Muscle layer of colon (tissue), 2 donors: ENCODE results near the gene HPS1.
"Not testable (repeated sequence)": the region's sequence is repeated elsewhere in the genome, so short reads cannot be mapped to it uniquely, and the experiment has no call there.

Source experiments
- H3K27ac ChIP-seq: one replicate; pipeline ENCODE4 v1.7.0; 2013; ENCODE audit warnings: low read depth, mild to moderate bottlenecking, low read length, moderate library complexity
- H3K27me3 ChIP-seq, 2 donors: one replicate each; pipeline ENCODE4 v1.7.0; 2013; ENCODE audit warnings: low read length in 2 of 2, mild to moderate bottlenecking in 2 of 2; ENCODE audit not compliant: insufficient read depth in 2 of 2, control insufficient read depth in 1 of 2
- H3K36me3 ChIP-seq: one replicate; pipeline ENCODE4 v1.7.0; 2013; ENCODE audit warnings: mild to moderate bottlenecking, low read length; ENCODE audit not compliant: insufficient read depth
- H3K4me1 ChIP-seq: one replicate; pipeline ENCODE4 v1.7.0; 2013; ENCODE audit warnings: mild to moderate bottlenecking, low read length; ENCODE audit not compliant: insufficient read depth
- H3K4me3 ChIP-seq, 2 donors: one replicate each; pipeline ENCODE4 v1.7.0; 2013; ENCODE audit warnings: low read length in 2 of 2, low read depth in 1 of 2, mild to moderate bottlenecking in 1 of 2, moderate library complexity in 1 of 2
- H3K9ac ChIP-seq: one replicate; pipeline ENCODE4 v1.7.0; 2013; ENCODE audit warnings: low read length
- H3K9me3 ChIP-seq: one replicate; pipeline ENCODE4 v1.7.0; 2013; ENCODE audit warnings: mild to moderate bottlenecking, low read length
- donor health status: abdominal sarcoma.
- donor health status: Adenocarcinoma of cecum.

The HPS1 gene

DNA sequence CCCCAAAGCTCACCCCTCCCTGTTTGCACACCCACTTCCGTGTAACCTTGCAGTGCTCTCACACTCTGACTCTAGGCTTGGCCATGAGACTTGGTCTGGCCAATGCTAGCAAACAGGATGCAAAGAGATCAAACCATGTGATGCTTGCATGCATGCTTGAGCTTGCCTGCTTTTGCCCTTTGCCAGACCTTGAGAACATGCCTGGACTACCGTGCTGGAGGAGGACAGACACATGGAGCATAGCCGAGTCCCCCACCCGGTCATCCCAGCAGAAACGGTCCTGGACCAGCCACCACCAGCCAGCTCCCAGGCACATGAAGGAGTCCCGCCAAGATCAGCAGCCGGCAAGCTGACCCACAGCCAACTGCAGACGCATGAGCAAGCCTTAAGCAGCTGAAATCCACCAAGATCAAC, 55.1 kb downstream of the HPS1 start:
- Histone ChIP-seq H3K27me3 (no peaks in the 10 kb centered on the region), H3K4me1 (no peaks in the 10 kb centered on the region), H3K4me3 (no peak overlapping the region), H3K36me3 (peaks cover 29% of the 10 kb centered on the region), H3K27ac (no peak overlapping the region), H3K9me3 (no peaks in the 10 kb centered on the region), H3K9ac (no peak overlapping the region)

DNA sequence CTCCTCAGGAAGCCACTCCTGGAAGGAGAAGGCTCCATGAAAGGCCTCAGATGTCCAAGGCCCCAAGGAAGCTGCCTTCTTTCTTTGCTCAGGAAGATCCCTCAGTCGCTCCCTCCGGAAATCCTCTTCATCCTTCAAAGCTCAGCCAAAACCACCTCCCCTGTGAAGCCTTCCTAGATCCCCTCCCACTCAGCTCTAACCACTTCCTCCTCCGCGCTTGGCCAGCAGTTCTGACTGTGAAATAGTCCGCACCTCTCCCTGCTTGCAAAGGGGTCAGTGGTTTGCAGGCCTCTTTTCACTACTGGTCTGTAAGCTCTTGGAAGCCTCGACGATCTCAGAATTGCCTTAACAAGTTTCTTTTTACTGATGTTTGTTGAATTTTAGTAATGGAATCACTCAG, 55.7 kb downstream of the HPS1 start:
- peaks cover 26% of the 10 kb centered on the region for H3K36me3 ChIP-seq
- no peak overlapping the region for H3K4me3 ChIP-seq
- H3K9ac ChIP-seq, result no peak overlapping the region
- no peaks in the 10 kb centered on the region for H3K4me1 ChIP-seq
- no peaks in the 10 kb centered on the region for H3K27me3 ChIP-seq
- H3K27ac ChIP-seq, result no peak overlapping the region
- H3K9me3 ChIP-seq, result no peaks in the 10 kb centered on the region

DNA sequence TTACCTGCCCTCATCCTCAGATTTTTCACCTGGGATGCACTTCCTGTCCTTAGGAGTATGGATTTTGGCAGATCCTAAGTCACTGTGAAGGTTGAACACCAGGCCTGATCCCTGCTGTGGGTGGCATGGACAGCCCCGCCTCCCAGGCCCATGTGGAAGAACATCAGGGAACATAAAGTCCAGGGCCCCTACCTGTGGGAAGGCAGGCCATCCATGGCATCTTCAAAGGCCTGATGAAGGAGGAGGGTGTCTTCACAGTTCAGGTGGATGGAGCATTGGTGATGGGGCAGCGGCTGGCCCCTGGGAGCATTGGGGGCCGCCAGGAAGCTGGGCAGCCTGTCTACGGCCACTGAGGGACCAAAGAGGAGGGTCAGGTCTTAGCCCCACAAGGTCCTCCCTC, 56.3 kb downstream of the HPS1 start:
- Histone ChIP-seq H3K4me3 (no peak overlapping the region), H3K27me3 (no peaks in the 10 kb centered on the region), H3K4me1 (no peaks in the 10 kb centered on the region), H3K27ac (no peak overlapping the region), H3K9ac (no peak overlapping the region), H3K9me3 (no peaks in the 10 kb centered on the region), H3K36me3 (peaks cover 20% of the 10 kb centered on the region)

GRCh38 chr10:98389398-98389797, 57.3 kb downstream of the HPS1 start:
- Histone ChIP-seq H3K27ac (no peak overlapping the region), H3K4me3 (no peak overlapping the region), H3K36me3 (peaks cover 10% of the 10 kb centered on the region), H3K4me1 (no peaks in the 10 kb centered on the region), H3K9ac (no peak overlapping the region), H3K9me3 (no peaks in the 10 kb centered on the region), H3K27me3 (no peaks in the 10 kb centered on the region)

DNA sequence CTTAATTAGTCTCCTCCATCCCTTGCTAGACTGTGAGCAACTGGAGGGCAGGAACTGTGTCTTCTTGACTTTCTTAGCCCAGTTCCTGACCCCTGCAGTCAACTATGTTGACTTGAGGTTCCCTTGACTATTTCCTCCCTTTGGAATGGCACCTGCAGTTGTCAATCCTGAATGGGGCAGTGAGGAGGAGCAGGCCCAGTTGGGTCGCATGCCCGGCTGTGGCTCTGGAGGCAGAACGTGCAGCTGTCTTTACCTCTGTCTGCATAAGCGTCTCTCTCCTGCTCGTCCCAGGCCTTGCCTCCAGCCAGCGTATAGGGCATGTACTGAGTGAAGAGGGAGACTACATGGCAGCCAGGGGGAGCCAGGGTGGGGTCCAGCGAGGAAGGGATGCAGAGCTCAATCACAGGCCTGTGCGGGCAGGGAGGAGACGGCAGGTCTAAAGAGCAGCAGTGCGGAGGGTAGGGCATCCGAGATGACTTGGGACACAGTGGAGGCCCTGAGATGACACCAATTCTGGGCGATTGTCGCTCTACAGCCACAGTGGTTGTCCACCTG, 58.6 kb downstream of the HPS1 start:
- H3K4me3 ChIP-seq, result no peak overlapping the region
- H3K9me3 ChIP-seq, result no peaks in the 10 kb centered on the region
- H3K36me3 ChIP-seq, result peaks cover 10% of the 10 kb centered on the region
- no peaks in the 10 kb centered on the region for H3K27me3 ChIP-seq
- no peaks in the 10 kb centered on the region for H3K4me1 ChIP-seq
- no peak overlapping the region for H3K9ac ChIP-seq
- H3K27ac ChIP-seq, result no peak overlapping the region

GRCh38 chr10:98384531-98385133, 62.1 kb downstream of the HPS1 start:
- H3K27ac ChIP-seq, result no peak overlapping the region

DNA sequence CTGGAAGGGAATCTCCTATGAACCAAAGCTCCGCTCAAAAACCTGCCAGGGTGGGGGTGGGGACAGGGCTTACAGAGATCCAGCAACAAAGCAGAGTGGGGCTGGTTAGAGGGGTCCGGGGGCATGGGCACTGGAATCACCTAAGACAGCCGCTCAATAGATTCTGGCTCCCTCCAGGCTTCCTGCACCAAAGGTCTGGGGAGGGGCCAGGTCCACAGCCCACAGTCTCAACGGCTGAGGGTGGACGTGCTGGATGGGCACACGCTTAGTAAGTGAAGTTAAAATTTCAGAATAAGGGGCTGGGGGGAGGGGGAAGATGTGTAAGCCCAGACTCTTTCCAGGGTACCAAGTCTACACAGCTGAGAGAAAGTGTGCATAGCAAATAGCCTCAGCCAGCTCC, 62.9 kb downstream of the HPS1 start:
- Histone ChIP-seq H3K27ac (no peak overlapping the region), H3K4me3 (no peak overlapping the region), H3K4me1 (no peaks in the 10 kb centered on the region), H3K27me3 (no peaks in the 10 kb centered on the region), H3K36me3 (peaks cover 10% of the 10 kb centered on the region), H3K9ac (no peak overlapping the region), H3K9me3 (no peaks in the 10 kb centered on the region)

More at GRCh38 chr10:98384531-98385133, 62.1 kb downstream of the HPS1 start:
- no peak overlapping the region for H3K4me3 ChIP-seq
- H3K9ac ChIP-seq, result no peak overlapping the region
- H3K36me3 ChIP-seq, result peaks cover 10% of the 10 kb centered on the region
- H3K9me3 ChIP-seq, result no peaks in the 10 kb centered on the region
- H3K27me3 ChIP-seq, result no peaks in the 10 kb centered on the region
- no peaks in the 10 kb centered on the region for H3K4me1 ChIP-seq

DNA sequence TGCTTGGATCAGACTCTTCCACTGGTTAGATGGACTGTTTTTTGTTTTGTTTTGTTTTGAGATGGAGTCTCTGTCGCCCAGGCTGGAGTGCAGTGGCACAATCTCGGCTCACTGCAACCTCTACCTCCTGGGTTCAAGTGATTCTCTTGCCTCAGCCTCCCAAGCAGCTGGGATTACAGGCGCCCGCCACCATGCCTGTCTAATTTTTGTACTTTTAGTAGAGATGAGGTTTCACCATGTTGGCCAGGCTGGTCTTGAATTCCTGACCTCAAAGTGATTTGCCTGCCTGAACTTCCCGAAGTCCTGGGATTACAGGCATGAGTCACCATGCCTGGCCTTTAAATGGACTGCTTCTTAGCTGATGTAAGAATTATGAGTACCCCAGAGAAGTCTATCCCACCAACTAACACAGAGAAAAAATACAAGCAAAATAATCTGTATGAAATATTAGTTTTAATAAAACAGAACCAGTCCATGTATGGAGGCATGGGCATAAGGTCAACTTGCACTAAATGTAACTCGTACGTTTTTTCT, 63.5 kb downstream of the HPS1 start:
- H3K27me3 ChIP-seq, H3K9me3 ChIP-seq, H3K27ac ChIP-seq, H3K9ac ChIP-seq, H3K4me3 ChIP-seq, H3K4me1 ChIP-seq, H3K36me3 ChIP-seq: not testable (repeated sequence)

DNA sequence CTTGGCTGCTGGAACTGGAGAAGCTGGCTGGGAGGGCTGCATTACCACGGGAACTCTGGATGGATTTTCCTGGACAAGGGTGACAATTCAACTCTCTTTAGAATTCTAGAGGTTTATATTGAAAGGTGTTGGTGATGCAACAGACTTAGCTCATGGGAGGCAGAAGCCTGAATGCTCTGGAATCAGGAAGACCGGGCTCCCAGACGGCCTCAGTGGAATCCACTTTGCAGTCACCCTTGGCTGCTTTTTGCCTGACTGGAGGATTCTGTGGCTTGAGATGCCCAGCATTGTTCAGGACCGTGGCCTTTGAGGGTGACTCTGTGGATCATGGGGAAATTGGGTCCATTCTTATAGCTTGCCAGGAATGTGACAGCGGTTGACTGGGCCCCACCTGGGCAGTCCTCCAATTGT, 64.0 kb downstream of the HPS1 start:
- Histone ChIP-seq H3K27ac (no peak overlapping the region), H3K36me3 (peaks cover 10% of the 10 kb centered on the region), H3K27me3 (no peaks in the 10 kb centered on the region), H3K4me3 (no peak overlapping the region), H3K9ac (no peak overlapping the region), H3K4me1 (no peaks in the 10 kb centered on the region), H3K9me3 (no peaks in the 10 kb centered on the region)

DNA sequence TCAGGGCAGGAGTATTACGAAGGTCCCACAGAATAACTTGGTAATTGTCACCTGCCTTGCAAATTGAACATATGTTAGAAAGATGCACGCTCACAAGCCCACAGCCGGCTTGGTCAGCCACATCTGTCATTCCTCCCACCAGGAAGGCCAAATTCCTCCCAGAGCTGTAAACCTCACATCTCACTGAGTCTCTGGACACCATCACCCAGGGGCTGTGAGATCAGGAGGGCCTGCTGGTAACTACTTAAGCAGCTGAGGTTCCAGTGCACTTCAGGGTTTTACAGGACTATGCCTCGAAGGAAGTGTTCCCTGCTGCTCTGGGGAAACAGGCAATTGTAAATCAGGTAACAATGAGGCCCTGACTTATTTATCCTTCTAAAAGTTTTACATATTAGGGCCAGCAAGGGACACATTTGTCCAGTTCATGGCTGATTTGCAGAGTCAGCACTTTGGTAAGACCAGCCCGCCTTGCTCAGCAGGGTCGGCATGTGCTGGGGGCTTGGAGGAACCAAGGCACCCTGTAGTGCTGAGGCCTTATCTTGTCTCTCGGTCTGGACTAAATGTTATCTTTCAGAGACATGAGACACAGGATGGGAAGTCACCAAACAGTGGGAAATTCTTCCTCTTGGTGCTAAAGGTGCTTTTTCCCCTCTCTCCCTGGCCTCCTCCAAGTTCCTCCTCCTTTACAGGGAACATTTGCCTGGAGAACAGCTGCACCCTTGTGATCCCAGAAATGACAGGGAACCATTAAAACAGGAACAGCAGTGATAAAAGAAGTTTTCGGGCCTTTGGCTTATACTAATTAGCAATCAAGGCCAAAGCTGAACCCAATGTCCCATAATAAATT, 66.0 kb downstream of the HPS1 start:
- Histone ChIP-seq H3K9me3 (no peaks in the 10 kb centered on the region), H3K27me3 (no peaks in the 10 kb centered on the region), H3K27ac (no peak overlapping the region), H3K4me1 (no peaks in the 10 kb centered on the region), H3K9ac (no peak overlapping the region), H3K4me3 (no peak overlapping the region), H3K36me3 (no peaks in the 10 kb centered on the region)

- Histone ChIP-seq H3K27me3 (no peaks in the 10 kb centered on the region), H3K9me3 (no peaks in the 10 kb centered on the region), H3K9ac (no peak overlapping the region), H3K4me1 (peaks cover 7% of the 10 kb centered on the region), H3K4me3 (no peak overlapping the region), H3K27ac (no peak overlapping the region), H3K36me3 (no peaks in the 10 kb centered on the region)
These were observed 68.0 kb downstream of the HPS1 start for GRCh38 chr10:98378722-98379121.
